ENCODE data around the gene MIER2.

DNA sequence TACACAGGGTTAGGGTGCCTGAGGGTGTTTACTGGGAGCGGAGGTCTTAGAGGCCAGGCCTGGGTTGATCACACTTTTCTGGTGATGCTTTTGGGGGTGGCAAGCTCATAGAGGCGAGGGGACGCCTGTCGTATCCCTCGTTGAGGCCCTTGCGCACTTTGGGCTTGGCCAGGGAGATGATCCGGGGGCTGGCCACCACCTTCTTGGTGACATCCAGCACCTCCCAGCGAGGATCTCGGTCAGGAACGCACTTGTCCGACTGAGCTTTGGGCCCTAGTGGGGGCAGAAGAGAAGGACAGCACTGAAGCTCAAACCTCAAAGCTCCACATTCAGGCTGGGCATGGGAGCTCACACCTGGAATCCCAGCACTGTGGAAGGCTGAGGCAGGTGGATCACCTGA lies 17.6 kb upstream of the MIER2 start:
- no peak for TF ChIP-seq POLR2A (IDR thresholded peaks at IDR 0.05)
- TF ChIP-seq CTCF (IDR thresholded peaks at IDR 0.05): no peak
- TF ChIP-seq EP300 (IDR thresholded peaks at IDR 0.05): no peak
- TF ChIP-seq POLR2AphosphoS5 (IDR thresholded peaks at IDR 0.05): no peak

Data from stomach (tissue), 4 donors.